HG03159 (cell line): ENCODE data around the gene RESP18.
A peak's percentile ranks its signal among the peaks of the same experiment; 100 is the strongest.
"Not testable (repeated sequence)": the region's sequence is repeated elsewhere in the genome, so short reads cannot be mapped to it uniquely, and the experiment has no call there.

ENCODE experiments used
- ATAC-seq: cut with Tn5 transposase; IDR thresholded peaks from one replicate; pipeline ENCODE4 v1.9.1; 2021; ENCODE audit warnings: mild to moderate bottlenecking, moderate library complexity; ENCODE audit not compliant: unreplicated experiment

The RESP18 gene

DNA sequence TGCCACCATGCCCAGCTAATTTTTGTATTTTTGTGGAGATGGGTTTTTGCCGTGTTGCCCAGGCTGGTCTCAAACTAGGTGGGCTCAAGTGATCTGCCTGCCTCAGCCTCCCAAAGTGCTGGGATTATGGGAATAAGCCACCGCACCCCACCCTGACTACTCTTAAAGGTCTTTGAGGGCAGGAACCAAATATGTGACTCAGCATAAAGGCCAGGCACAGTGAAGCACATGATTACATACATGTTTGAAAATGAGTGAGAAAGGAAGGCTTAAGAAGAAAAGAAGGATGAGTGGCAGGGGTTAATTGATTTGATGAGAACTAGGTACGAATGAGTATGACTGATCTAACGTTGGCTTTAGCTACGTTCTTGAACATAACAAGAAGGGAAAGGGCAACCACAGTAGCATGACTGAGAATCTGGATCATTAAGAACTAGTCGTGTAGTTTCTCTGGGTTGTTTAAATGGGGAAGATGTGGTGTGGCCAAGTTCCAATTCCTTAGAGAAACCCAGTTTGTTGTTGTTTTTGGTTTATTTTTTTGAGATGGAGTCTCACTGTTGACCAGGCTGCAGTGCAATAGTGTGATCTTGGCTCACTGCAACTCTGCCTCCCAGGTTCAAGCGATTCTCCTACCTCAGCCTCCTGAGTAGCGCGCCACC is 6.8 kb downstream of the RESP18 start:
- no peak for ATAC-seq

DNA sequence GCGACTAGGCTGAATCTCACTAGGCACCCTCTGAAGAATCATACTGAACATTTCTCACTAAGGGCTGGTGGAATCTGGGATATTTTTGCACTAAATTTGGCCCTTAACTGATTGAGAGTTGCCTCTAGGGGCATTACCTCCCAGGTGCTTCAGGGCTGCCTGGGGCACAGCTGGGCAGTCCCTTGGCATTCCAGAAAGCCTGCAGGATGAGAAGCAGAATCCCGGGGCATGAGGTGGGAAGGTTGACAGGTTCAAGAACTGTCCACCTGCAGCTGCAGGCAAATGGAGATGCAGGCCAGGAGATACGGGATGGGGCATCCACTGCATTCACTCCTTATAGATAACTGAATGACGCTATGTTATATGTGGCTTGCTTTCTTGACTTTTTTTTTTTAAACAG is 7.4 kb downstream of the RESP18 start:
- no peak for ATAC-seq

DNA sequence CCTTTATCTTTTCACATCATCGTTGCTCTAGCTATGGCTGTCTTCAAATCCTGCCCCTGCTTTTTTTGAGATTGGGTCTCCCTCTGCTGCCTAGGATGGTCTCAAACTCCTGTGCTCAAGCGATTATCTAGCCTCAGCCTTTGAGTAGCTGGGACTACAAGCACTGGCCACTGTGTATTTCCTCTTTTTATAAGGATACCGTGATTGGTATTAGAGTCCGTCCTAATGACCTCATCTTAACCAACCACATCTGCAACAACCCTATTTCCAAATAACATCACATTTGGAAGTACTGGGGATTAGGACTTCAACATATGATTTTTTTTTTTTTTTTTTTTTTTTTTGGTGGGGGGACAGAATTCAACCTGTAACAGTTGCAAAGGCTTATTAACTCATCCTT is 9.1 kb downstream of the RESP18 start:
- no peak for ATAC-seq

DNA sequence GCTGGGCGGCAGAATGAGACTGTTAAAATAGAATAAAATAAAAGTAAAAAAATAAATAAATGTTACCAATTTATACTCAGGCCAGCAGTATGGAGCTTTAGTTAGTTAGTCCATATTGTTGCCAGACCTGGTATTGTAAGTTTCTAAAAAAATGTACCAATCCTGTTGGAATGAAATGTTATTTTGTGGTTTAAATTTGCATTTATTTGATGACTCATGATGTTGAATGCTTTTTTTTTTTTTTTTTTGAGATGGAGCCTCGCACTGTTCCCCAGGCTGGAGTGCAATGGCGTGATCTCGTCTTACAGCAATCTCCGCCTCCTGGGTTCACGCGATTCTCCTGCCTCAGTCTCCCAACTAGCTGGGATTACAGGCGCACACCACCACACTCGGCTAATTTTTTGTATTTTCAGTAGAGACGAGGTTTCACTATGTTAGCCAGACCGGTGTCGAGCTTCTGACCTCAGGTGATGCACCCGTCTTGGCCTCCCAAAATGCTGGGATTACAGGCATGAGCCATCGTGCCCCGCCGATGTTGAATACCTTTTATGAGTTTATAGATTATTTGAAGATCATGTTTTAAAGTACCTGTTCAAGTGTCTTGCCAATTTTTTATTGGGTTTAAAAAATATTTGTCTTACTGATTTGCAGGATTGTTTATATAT is 17.6 kb downstream of the RESP18 start:
- ATAC-seq: no peak

DNA sequence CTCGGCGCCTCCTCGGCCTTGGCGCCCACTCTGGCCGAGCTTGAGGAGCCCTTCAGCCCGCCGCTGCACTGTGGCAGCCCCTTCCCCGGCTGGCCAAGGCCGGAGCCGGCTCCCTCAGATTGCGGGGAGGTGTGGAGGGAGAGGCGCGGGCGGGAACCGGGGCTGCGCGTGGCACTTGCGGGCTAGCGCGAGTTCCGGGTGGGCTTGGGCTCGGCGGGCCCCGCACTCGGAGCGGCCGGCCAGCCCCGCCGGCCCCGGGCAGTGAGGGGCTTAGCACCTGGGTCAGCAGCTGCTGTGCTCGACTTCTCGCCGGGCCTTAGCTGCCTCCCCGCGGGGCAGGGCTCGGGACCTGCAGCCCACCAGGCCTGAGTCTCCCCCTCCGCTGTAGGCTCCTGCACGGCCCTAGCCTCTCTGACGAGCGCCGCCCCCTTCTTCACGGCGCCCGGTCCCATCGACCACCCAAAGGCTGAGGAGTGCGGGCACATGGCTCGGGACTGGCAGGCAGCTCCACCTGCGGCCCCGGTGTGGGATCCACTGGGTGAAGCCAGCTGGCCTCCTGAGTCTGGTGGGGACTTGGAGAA is 19.8 kb downstream of the RESP18 start:
- not testable (repeated sequence) for ATAC-seq

DNA sequence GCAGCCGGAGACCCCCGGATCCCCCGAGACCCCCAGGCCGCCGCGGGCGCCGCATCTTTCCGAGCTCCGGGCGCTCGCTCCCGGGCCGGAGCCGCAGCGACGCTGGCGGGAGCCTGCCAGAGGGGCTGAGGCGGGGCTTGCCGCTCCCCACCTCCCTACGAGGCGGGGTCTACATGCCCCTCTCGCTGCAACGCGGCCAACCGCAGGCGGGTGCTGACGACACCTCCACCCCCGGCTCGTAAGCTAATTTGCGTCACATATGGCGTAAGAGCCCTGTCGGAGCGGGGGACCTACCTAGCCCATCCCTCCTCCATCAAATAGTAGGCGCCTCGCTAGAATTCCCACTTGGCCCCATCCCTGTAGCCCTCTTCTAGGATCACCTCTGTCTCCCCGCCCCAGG is 23.3 kb downstream of the RESP18 start, which contains the start of gene PTPRN:
PTPRN (minus strand) TSS at position 124 of the 400 bp plus-strand sequence; CDS start at position 55, 69 bp downstream.
- no peak for ATAC-seq

DNA sequence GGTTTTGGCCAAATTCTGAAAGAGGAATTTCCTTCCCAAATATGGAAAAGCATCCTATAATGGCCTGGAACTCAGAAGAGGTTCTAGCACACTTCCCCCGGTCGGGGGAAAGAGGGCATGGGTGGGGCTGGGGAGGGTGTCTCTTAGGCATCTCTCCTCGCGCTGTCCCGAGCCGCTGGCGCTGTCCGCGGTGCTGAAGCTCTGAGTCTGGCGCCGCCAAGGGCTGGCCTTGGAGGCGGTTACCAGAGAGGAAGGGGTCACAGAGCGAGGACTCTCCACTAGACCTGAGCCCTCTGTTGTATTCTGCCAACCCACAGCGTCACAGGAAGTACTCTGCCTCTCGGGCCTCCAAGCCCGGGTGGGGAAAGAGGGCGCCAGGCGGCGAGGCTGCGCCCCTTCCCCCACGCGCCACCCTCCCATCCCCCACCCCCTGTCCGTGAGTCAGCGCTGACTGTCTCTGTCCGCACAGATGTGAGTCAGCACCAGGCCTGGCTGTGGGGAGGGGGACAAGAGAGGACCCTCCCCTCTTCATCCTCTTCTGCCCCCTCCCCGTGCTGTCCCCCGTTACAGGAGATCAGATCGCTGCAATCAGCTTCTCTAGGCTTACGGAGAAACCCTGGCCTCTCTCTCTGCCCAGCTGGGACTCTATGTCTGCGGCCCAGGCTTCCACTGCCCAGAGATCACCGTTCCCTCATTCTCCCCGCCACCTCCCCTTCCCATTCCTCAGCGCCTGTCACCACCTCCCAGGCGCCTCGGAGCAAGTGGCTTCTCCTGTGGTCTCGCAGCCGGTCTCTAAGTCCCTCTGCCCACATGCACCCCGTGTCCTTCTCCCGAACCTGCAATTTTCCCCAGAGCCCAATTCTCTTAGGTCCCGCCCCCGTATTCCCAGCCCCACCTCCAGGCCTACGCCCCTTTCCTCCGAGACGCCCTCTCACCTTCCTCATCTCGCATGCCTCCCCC is 24.1 kb downstream of the RESP18 start:
- ATAC-seq: no peak

DNA sequence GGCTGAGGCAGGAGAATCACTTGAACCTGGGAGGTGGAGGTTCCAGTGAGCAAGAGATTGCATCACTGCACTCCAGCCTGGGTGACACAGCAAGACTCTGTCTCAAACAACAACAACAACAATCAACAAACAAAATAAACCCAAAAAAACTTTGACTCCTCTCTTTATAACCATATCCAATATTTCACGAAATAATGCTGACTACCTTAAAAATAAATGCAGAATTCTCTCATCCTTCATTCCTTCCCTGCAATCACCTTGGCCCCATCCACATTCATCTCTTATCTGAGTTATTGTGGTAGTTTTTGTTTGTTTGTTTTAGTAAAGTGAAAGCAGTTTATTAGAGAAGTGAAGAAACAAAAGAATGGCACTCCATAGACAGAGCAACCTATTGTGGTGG is 26.5 kb downstream of the RESP18 start:
- no peak for ATAC-seq

DNA sequence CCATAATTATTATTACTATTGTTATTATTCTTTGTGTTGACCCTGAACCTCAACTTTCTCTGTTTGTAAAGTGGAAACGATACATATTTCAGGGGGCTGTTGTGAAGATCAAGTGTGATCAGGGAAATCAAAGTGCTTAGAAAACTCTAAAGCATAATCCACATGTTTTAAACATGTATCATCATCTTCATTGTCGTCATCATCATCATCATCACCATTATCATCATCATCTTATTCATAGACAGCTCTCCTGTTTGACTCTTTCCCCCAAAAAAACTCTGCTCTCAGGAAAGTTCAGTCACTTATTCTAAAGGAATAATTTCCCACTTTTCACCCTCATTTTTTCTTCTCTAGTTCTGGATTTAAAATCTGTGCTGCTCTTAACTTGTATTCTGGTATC is 28.3 kb downstream of the RESP18 start:
- ATAC-seq: no peak

DNA sequence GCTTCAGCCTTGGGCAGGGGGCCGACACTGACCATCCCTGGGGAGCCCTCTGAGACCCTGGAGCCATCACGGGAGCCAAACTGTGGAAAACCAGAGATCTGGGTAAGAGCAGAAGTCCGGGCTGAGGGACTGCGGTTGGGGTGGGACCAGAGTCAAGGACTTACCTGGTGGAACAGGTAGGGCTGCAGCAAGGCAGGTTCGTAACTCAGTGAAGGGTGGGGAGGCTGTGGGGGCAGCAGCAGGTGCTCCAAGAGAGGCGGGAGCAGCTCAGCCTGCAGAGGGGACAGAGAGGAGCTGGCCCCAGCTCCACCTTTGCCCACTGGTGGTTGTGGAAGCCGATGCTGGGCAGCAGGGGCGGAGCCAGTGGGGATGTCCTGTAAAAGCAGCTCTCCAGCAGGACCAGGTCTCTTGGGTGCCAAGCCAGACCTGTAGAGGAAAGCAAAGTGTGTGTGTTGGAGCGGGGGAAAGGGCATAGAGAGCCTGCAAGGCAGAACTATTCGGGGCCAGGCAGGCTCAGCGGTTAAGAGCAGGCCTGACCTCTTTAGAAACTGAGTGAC is 30.1 kb downstream of the RESP18 start:
- ATAC-seq: no peak

DNA sequence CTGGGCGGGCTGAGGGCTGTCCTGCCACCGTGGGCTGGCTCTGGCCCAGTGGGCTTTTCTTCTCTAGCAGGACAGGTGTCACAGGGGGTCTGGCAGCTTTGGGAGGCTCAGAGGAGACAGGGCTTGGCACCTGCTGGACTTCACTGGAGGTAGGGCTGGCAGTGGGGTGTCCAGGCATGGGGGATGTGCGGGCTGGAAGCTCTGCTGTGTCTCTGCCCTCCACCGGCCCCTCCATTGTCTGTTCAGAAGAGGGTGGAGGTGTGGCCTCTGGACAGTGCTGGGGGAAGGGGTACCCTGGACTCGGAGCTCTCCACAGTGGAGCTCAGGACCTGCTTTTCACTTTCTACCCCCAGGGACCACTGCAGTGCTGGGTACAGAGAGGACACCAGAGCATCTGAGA is 32.5 kb downstream of the RESP18 start:
- ATAC-seq: no peak

DNA sequence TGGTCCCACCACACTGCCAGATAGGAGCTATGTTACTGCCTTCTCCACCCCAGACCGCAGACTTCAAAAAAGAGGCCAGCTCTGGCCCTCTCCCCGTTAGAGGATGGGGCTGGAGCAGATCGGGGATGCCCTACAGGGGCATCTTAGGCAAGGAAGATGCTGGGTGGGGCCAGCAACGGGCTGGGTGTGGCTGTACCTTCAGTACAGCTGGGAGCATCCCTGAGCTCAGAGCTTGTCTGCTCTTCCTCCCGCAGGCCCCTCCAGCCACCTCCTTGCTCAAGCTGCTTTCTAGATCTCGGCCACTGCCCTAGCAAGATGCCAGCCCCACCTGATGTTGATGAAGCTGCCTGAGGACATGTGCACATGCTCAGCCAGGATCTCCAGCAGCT is 33.2 kb downstream of the RESP18 start:
- no peak for ATAC-seq

DNA sequence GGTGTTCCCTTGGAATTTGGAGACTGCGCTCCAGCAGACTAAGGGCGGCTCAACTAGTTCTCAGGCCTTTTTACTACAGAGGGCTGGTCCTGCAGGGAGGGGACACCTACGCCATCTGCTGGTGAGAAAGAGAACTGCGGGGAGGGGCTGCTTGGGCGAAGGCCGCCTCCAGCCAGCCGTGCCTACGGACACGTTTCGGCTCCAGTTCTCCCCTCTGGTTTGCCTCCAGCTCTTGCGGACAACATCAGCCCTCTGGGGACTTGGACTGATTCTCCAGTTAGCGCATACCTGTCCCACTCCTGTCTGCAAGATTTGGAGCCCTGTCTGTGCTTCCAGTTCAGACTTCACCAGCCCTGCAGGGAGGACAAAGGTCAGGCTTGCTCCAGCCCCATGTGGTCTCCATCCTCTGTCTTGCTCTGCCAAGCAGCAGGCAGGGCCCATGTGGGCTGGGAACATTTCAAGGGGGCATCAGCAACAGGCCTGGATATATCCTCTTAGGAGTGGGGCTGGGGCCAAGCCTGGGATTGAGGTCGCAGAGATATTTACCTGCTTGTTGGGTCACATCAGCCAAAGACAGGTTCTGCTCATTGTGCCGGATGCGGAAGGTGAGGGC is 33.7 kb downstream of the RESP18 start:
- ATAC-seq: peak; percentile 48

DNA sequence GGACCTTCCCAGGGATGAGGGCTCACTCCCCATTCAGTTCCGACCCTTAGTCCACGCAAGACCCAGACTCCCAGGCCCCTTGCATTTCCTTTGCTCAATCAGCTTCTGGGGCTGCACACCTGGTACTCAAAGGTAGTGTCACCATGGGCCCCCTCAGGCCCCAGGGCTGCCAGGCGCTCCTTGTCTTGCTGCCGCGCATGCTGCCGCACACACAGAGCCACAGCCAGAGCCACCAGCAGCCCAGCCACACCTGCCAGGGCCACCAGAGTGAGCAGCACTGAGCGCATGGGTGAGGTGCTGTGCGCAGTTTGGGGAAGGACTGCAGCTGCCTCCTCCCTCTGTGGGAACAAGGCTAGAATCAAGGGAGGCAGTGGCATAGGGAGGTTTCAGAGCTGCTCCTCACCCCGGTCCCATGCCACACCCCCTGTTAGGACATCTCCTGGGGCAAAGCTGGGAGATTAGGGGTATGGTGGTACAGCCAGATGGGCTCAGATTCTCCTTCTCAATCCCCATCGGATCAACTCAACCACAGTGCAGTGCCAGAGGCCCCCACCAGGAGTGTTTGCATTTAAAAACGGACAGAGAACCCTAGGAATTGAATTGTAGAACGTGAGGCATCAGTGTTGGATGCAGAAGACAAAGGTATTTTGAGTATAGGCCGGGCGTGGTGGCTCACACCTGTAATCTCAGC is 34.6 kb downstream of the RESP18 start:
- no peak for ATAC-seq

DNA sequence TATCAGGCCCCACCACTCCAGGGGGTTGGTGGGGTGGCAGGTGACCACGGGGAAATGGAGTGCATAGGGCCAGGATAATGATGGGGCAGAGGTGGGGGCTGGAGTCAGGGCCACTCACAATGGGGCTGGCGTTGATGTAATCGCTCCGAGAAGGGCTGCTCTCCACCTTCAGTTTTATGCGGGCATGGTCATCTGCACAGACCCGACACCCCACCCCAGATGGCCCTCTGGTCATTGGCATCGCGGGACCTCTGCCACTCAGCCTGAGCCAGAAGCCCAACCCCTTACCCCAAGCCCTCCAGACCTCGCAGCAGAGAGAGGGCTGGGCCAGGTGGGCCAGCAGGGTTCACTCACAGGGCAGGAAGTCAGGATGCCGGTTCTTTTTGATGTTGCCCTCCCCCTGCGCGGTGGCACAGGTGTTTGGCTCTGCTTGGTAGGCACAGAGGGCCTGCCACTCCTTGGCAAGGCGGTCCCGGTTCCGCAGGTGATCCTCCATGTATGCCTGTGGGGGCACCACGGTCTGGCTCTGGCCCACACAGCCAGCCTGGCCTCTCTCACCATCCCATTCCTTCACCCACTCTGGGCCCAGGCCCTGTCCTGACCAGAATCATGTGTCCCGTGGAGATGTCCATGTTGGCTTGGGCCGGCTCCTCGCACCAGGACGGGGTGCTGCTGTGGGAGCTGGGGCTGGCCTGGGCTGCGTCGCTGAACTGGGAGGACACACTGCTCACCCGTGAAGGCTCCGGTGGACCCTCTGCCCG is 35.7 kb downstream of the RESP18 start:
- ATAC-seq: no peak

DNA sequence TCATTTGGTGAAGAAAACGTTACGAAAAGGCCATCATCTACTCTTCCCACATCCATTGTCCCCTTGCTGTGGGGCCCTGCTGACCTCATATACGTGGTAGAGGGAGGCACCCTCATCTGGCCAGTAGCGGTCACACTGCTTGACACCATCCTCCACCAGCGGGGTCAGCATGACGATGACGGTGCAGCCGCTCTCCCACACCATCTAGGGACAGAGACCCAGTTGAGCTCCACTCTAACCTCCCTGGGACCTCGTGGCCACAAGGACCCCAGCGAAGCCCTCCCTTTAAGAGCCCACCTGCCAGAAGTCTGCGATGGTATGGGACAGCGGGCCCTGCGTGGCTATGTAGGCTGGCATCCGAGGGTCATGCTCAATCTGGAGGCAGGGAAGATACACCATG is 36.4 kb downstream of the RESP18 start:
- no peak for ATAC-seq

DNA sequence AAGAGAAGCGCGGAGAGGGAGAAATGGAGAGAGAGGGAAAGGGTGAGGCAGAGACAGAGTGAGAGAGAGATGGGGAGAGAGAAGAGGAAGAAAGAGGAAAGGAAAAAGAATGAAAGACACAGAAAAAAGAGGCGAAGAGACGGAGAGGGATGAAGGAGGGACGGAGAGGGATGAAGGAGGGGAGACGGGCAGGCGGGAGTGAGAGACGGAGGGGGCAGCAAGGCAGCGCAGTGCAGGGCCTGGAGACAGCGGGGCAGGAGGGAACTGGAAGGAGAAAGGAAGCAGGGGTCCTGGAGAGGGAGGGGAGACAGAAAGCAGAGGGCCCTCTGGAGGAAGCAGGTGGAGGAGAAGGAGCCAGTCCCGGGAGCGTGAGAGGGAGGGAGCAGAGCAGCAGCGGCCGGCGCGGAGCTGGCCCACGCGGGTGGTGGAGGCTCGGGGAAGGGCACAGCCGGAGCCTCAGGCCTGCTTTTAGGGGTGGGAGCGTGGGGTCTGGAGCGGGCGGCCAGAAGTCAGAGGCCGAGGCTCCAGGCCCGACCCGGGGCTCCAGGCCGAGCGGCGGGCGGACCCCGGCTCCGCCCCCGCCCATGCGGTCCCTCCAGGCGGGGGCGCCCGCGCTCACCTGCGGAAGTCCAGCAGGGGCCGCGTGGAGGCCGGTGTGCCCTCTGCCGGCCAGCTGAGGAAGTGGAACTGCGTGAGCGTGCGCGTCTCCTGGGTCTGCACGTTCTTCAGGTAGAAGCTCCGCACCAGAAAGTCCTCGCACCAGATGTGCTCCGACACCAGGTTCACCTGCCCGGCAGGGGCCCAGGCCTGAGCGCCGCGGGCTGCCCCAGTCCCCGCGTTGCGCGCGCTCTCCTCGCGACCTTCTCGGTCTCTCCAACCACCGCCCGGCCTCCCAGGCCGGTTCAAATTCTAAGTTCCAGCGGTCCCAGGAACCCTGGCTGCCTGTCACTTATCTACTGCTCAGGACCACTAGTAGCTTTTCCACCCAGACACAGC is 37.9 kb downstream of the RESP18 start:
- peak; percentile 90 for ATAC-seq

DNA sequence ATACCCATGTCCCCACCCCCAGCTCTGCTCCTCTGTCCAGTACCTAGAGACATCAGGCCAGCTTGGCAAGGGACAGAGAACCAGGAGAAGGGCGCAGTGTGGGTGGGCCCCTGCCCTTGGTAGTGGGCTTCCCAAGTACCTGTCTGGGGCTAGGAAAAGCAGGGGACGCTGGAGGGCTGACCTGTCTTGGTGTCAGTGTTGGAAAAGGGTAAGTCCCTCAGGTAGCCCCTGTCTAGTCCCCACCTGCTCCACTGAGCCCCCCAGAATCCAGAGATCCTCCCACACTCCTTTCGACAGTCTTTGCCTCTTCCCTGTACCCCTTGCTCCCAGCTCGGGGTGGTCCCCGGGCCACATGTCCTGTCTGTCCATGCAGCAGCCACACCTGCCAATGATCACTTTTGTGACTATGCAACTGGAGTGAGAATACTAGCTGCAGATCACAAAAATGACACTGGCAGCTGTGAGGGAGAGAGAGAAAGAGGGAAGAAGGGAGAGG is 38.8 kb downstream of the RESP18 start:
- no peak for ATAC-seq
